GM20000 (cell line): ENCODE measurements around the gene GALK1.

Source experiments
- DNase-seq: peaks from one replicate; pipeline ENCODE4 v3.0.0; 2012; ENCODE audit warnings: low spot score
- TF ChIP-seq, protein P1 (sequence below): IDR thresholded peaks from 2 replicates; pipeline ENCODE4 v1.5.1; 2012; ENCODE audit warnings: mild to moderate bottlenecking, control low read depth; ENCODE audit errors: extremely low read depth, missing control alignments

GALK1 gene

DNA sequence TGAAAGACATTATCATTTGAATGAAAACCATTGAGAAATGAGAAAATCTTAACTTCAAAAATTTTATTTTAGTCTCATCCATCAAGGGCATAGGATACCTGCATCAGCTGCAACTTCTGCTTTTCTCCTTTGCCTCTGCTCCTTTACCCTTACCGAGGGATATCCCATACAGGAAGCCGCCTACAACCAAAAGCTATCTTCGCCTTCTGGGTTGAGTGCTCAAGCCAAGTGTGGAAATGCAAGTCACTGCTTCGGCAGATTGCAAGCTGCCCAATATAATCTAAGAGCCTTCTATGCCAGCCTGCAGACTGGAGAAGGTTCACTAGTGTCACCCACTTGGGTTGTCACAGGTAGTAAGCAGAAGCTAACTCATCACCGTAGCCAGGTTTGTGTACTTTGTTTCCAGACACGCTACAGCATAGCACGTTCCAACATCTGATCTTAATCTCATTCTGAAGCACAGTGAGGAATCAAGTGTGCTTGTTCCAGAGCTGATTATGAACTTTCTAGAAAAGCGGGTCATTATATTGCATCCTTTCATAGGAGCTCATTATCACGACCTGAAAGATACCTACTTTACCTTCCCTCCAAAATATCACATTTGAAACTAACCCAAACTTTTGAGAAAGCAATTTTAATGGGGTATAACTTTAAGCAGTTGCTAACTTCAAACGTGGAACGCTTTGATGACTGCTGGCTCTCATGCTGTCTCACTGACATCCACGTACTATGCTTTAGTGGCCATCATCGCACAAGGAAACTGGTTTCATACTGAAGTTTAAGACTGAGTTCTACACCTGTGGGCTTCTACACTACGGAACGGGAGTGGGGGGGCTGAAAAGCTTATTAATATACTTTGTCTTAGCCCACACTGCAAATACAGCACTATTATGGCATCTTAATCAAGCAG is 11.6 kb upstream of the GALK1 start:
- peak; percentile 10 for DNase-seq
- TF ChIP-seq, protein P1, sequence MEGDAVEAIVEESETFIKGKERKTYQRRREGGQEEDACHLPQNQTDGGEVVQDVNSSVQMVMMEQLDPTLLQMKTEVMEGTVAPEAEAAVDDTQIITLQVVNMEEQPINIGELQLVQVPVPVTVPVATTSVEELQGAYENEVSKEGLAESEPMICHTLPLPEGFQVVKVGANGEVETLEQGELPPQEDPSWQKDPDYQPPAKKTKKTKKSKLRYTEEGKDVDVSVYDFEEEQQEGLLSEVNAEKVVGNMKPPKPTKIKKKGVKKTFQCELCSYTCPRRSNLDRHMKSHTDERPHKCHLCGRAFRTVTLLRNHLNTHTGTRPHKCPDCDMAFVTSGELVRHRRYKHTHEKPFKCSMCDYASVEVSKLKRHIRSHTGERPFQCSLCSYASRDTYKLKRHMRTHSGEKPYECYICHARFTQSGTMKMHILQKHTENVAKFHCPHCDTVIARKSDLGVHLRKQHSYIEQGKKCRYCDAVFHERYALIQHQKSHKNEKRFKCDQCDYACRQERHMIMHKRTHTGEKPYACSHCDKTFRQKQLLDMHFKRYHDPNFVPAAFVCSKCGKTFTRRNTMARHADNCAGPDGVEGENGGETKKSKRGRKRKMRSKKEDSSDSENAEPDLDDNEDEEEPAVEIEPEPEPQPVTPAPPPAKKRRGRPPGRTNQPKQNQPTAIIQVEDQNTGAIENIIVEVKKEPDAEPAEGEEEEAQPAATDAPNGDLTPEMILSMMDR, result no peak

DNA sequence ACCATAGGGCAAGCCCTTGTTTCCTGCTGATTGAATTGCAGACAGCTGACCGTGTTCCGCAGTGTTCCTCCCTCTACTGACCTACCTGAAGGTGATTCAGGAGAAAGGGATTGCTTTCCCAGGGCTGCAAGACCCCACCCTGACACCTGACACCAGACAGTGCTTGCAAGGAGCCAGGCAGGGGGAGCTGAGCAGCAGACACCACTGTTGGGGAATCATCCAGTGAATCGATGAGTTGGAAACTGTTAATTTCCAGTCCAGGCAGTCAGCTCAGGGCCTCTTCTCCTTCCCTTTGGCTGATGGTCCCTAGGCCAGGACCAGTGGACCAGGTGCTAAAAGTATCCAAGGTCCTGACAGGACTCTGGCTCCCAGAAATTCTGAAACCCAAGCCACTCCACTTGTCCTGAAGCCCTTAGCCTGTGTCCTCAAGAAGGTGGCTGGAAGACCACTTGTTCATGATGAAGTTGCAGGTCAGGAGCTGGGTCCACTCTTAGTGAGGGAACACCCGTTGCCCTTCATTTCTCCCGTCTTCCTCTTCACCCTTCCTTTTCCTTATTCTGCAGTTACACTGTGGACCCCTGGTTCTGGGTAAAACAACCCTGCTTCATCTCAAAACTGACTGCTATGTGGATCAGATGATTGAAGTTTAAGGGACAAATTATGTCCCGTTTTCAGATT is 10.1 kb upstream of the GALK1 start:
- TF ChIP-seq, protein P1, result no peak
- no peak for DNase-seq

DNA sequence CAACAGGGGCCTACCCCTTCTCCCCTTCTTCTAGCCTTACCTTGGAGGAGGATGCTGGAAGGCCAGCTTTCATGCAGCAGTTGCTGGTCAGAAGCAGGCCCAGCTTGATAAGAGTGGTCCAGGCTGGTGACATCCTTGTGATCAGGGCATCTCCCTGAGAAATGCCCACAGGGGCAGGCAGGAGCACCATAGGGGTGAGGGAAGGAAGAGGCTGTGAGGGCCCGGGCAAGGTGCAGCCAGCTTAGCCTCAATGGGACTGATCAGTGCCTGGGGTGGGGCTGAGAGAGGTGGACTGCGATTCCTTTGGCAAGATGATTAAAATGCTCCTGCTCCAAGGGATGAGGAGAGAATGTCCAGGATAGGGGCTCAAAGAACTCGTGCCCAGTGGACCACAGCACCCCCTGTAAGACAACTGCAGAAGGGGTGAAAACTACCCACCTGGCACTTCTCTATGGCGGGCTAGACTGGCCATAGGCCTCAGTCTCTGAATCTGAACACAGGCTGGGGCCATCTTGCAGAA is 9.5 kb upstream of the GALK1 start:
- TF ChIP-seq, protein P1, result no peak
- no peak for DNase-seq

DNA sequence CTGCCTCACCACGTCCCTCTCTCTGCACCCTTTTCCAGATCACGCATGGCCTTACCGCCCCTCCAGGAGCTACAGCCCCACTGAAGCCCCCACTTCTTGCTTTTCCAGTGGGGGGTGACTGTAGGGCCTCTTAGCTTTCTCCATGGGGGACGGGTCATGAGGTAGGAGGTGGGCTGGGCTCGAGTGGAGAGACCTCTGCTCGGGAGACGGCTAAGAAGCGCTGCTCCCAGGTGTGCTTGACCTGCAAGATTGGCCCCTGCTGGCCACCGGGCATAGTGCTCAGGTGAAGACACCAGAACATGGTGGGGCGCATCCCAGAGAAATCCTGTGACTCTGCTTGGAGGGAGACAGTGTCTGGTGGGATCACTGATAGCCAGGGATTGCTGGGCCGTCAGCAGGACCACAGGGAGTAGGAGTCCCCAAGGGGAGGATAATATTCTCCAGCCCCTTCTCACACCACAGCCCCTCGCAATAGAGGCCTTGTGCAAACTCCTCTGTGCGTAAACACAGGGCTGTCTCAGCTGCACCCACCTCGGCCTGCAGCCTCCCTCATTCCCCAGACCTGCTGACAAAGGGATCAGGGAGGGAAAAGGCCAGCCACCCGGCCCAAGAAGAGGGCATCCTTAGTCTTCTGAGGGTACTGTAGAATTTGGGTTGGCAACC is 8.9 kb upstream of the GALK1 start:
- TF ChIP-seq, protein P1, result no peak
- DNase-seq, result no peak

DNA sequence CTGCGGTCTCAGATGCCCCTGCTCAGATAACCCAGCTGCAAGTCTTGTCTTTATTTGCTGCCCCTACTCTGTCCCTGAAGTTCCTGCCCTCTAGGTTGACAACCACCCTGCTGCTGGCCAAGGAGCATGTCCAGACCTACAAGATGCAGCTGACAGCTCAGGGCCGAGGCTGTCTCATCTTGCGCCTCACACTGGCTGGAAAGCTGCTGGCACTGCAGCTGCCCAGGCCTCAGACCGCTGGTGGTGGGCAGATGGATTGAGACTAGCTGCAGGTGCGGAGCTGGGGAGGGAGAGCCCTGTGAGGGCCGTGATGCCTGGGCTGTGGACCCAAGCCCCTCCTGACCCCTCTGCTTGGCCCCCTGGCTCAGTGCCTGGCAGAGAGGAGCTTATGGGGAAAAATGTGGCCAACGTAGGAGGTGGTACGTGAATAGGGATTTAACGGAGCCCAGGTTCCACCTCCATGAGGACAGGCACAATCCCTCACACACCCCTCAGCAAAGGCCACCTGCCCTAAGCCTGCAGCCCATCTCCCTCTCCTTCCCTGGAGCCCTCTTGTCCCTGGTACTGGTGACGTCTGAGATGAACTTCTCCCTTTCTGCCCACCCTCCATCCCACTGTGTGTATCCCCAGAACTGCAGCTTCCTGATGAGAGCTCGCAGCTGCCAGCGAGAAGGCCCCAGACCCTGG is 8.3 kb upstream of the GALK1 start:
- DNase-seq, result no peak
- TF ChIP-seq, protein P1, result no peak

DNA sequence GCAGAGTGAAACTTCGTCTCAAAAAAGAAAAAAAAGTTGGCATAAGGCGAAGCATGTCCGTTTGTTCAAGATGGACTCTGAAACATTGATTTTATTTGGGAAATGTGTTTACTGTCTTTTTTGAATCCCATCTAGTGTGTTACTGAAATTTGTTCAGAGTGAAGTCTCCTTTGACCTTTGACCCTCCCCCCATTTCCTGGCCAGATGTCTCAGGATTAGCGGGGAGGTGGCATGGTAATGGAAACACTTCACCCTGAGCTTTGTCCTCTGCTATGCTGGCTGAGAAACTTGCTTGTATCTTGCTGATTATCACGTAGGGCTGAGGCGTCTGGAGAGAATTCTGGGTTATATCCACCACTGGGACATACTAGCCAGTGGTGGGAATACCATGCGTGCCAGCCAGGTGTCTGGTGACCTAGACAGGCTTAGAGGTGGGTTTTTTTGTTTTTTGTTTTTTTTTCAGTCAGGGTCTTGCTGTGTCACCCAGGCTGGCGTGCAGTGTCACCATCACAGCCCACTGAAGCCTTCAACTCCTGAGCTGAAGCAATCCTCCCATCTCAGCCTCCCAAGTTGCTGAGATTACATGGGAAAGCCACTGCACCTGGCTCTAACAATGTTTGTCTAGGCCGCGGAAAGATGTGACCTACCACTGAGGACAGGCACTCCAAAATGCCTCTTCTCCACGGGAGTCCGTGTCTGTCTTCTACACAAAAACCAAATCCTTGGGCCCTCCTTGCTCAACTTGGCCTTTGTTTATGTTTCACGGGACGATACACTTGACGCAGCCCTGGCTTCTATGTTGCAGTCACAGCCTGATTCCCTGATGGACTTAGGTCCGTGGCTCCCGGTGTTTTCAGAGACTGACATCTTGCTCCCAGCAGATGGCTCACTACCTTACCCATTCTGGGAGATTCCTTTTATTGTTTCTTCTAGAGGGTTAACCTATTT is 6.6 kb upstream of the GALK1 start:
- TF ChIP-seq, protein P1, result no peak
- no peak for DNase-seq
